ENCODE results near the gene NFIA. TPM values are rescaled to one million over a fixed set of nuclear protein-coding genes. Genes with fewer than 3 reads are reported as not detected.

Gene NFIA
- polyA plus RNA-seq, 1 donor (not counting 4 experiments of a cell fraction or from before 2014, with no cell fraction given): 14.7 TPM

DNA sequence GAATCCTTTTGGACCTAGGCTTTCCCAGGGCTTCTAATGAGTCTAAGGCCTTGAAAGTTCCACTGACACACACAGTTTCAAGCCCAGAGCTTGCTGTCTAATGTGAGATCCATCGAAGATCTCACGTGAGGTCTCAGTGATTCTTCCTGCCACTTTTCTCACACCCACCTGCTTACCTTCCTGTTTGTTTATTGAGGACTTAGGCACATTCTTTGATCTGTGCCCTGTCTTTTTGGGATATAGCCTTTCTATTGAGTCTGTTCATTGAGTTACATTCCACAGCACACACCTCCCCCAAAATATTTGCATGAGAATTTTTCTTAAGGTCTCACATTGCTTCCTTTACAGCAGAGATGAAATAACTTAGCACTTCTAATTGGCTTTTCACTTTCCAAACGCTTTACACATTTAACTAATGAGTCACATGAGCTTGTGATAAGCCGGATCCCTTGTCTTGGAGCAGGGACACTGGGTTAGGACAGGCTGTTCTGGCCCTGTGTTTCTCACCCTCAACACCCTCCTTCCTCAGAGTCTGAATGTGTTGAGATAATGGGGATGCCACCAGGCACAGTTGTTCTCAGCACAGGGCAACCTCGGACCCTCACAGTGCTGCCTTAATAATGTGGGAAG is 354.2 kb downstream of the NFIA start:
- Histone ChIP-seq H3K27me3 (ENCODE audit: control insufficient read depth, extremely low read depth, insufficient read depth, low read length) (no peaks in the 10 kb centered on the region), H3K9ac (ENCODE audit: control insufficient read depth, extremely low read depth, insufficient read depth, low read length) (no peak overlapping the region), H3K36me3 (ENCODE audit: control insufficient read depth in 2 of 2, extremely low read depth in 1 of 2, insufficient read depth in 2 of 2, low read length in 2 of 2) (no peaks in the 10 kb centered on the region), H3K79me2 (ENCODE audit: control insufficient read depth, insufficient read depth, low read length) (no peaks in the 10 kb centered on the region), H3K27ac (ENCODE audit: control insufficient read depth, insufficient read depth, low read length) (no peak overlapping the region), H3K4me1 (ENCODE audit: control insufficient read depth, extremely low read depth, insufficient read depth, low read length) (peaks cover 13% of the 10 kb centered on the region), H3K4me2 (ENCODE audit: control insufficient read depth, extremely low read depth, insufficient read depth, low read depth, low read length) (no peak overlapping the region), H3K9me1 (ENCODE audit: control insufficient read depth, extremely low read depth, insufficient read depth, low read length) (peaks cover 3% of the 10 kb centered on the region), H4K20me1 (ENCODE audit: control insufficient read depth, extremely low read depth, insufficient read depth, low read length) (no peaks in the 10 kb centered on the region), H2AFZ (ENCODE audit: control insufficient read depth, low read length) (no peak overlapping the region), H3K4me3 (ENCODE audit: control insufficient read depth in 2 of 3, extremely low read depth in 1 of 3, insufficient read depth in 2 of 3, low read depth in 1 of 3, low read length in 3 of 3) (no peak overlapping the region), H3K9me3 (ENCODE audit: control insufficient read depth, low read depth, low read length) (no peaks in the 10 kb centered on the region)
- dilution Hi-C loops (cut with MboI; ENCODE audit: extremely low pct_ligation_motif_present, low sequenced_read_pairs): no loop called here
- no peak for TF ChIP-seq EZH2 (IDR thresholded peaks at IDR 0.05; ENCODE audit: low read length)
- TF ChIP-seq, protein P1, sequence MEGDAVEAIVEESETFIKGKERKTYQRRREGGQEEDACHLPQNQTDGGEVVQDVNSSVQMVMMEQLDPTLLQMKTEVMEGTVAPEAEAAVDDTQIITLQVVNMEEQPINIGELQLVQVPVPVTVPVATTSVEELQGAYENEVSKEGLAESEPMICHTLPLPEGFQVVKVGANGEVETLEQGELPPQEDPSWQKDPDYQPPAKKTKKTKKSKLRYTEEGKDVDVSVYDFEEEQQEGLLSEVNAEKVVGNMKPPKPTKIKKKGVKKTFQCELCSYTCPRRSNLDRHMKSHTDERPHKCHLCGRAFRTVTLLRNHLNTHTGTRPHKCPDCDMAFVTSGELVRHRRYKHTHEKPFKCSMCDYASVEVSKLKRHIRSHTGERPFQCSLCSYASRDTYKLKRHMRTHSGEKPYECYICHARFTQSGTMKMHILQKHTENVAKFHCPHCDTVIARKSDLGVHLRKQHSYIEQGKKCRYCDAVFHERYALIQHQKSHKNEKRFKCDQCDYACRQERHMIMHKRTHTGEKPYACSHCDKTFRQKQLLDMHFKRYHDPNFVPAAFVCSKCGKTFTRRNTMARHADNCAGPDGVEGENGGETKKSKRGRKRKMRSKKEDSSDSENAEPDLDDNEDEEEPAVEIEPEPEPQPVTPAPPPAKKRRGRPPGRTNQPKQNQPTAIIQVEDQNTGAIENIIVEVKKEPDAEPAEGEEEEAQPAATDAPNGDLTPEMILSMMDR (optimal IDR thresholded peaks at IDR 0.05 in 1 of 3, IDR thresholded peaks at IDR 0.05 in 1 of 3, conservative IDR thresholded peaks at IDR 0.05 in 1 of 3; ENCODE audit: extremely low read depth in 1 of 3, insufficient read depth in 2 of 3, low read length in 3 of 3): no peak
- FAIRE-seq: no peak
- DNase-seq (ENCODE audit: low read depth, low spot score): no peak

DNA sequence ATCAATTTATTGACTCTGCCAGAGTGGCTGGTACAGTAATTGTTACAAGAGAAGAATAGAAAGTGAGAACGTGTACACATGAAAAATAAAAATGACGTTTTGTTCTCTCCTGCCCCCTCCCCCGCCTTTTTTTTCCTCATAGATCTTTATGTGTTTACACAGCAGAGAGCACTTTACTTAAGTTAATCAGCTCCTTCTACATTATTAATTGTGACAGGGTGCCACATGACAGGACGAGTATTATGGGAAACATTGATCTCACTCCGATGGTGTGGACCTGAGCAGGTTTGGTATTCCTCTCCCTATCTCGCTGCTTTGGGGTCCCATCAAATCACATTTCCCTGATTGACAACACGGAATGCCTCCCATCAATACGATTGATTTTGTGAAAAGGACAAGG is 356.9 kb downstream of the NFIA start:
- no peak for TF ChIP-seq EZH2 (IDR thresholded peaks at IDR 0.05; ENCODE audit: low read length)
- TF ChIP-seq, protein P1 (optimal IDR thresholded peaks at IDR 0.05 in 1 of 3, IDR thresholded peaks at IDR 0.05 in 1 of 3, conservative IDR thresholded peaks at IDR 0.05 in 1 of 3; ENCODE audit: extremely low read depth in 1 of 3, insufficient read depth in 2 of 3, low read length in 3 of 3): no peak
- DNase-seq (ENCODE audit: low read depth, low spot score): no peak
- Histone ChIP-seq H3K4me2 (ENCODE audit: control insufficient read depth, extremely low read depth, insufficient read depth, low read depth, low read length) (no peak overlapping the region), H3K9ac (ENCODE audit: control insufficient read depth, extremely low read depth, insufficient read depth, low read length) (no peak overlapping the region), H3K36me3 (ENCODE audit: control insufficient read depth in 2 of 2, extremely low read depth in 1 of 2, insufficient read depth in 2 of 2, low read length in 2 of 2) (peaks cover 0 to 3% of the 10 kb centered on the region in 2 experiments), H3K27me3 (ENCODE audit: control insufficient read depth, extremely low read depth, insufficient read depth, low read length) (no peaks in the 10 kb centered on the region), H4K20me1 (ENCODE audit: control insufficient read depth, extremely low read depth, insufficient read depth, low read length) (no peaks in the 10 kb centered on the region), H3K27ac (ENCODE audit: control insufficient read depth, insufficient read depth, low read length) (no peak overlapping the region), H3K4me3 (ENCODE audit: control insufficient read depth in 2 of 3, extremely low read depth in 1 of 3, insufficient read depth in 2 of 3, low read depth in 1 of 3, low read length in 3 of 3) (no peak overlapping the region), H3K4me1 (ENCODE audit: control insufficient read depth, extremely low read depth, insufficient read depth, low read length) (peaks cover 6% of the 10 kb centered on the region), H2AFZ (ENCODE audit: control insufficient read depth, low read length) (no peak overlapping the region), H3K9me1 (ENCODE audit: control insufficient read depth, extremely low read depth, insufficient read depth, low read length) (no peaks in the 10 kb centered on the region), H3K9me3 (ENCODE audit: control insufficient read depth, low read depth, low read length) (no peaks in the 10 kb centered on the region), H3K79me2 (ENCODE audit: control insufficient read depth, insufficient read depth, low read length) (no peaks in the 10 kb centered on the region)
- no peak for FAIRE-seq
- dilution Hi-C loops (cut with MboI; ENCODE audit: extremely low pct_ligation_motif_present, low sequenced_read_pairs): no loop called here
